ENCODE measurements around the gene ZBTB39. TPM values are rescaled to one million over a fixed set of nuclear protein-coding genes. Genes with fewer than 3 reads are reported as not detected.
A peak's percentile ranks its signal among the peaks of the same experiment; 100 is the strongest.

Gene ZBTB39
- total RNA-seq, 1 experiment from 2014 or later: 31.2 TPM

GRCh38 chr12:57031138-57031725, 24.9 kb upstream of the ZBTB39 start:
- H3K23me2 ChIP-seq (ENCODE audit: insufficient read length, low read depth, low read length, poor library complexity, severe bottlenecking): no peaks in the 10 kb centered on the region
- peak overlapping the region; percentile 56 for H2AFZ ChIP-seq (ENCODE audit: low read length)
- no peak overlapping the region for H3K27ac Mint-ChIP-seq

More at GRCh38 chr12:57031138-57031725, 24.9 kb upstream of the ZBTB39 start:
- no peak overlapping the region for H3K23ac ChIP-seq (ENCODE audit: insufficient read length, low read depth, low read length)
- H3K27me3 ChIP-seq (ENCODE audit: insufficient read depth, low read length): no peaks in the 10 kb centered on the region
- H3K14ac ChIP-seq (ENCODE audit: insufficient read depth, low read length): no peak overlapping the region
- Mint-ChIP-seq H3K27me3 (ENCODE audit: low read depth) (peaks cover 5% of the 10 kb centered on the region), H3K4me3 (no peak overlapping the region), H3K9me3 (no peaks in the 10 kb centered on the region), H3K36me3 (ENCODE audit: insufficient read depth in 1 of 3, low read depth in 3 of 3) (no peaks in the 10 kb centered on the region), H3K4me1 (peaks cover 21 to 36% of the 10 kb centered on the region in 2 experiments)
- H3K4me1 ChIP-seq (ENCODE audit: insufficient read depth, low read length): no peaks in the 10 kb centered on the region
- no peak overlapping the region for H3K9ac ChIP-seq (ENCODE audit: extremely low read depth, insufficient read length, low read length)
- H3K9me3 ChIP-seq (ENCODE audit: control insufficient read depth, low read depth, low read length): no peaks in the 10 kb centered on the region
- H4K20me1 ChIP-seq (ENCODE audit: control insufficient read depth, insufficient read depth, insufficient read length): no peaks in the 10 kb centered on the region
- no peaks in the 10 kb centered on the region for H3K79me1 ChIP-seq (ENCODE audit: insufficient read depth, low read depth, low read length, poor library complexity, severe bottlenecking)
- no peak overlapping the region for H3K18ac ChIP-seq (ENCODE audit: insufficient read length, low read depth, low read length)
- H2BK20ac ChIP-seq (ENCODE audit: low read depth, low read length, poor library complexity, severe bottlenecking): no peak overlapping the region
- H4K5ac ChIP-seq (ENCODE audit: insufficient read length, low read depth, low read length): no peak overlapping the region
- H2BK120ac ChIP-seq (ENCODE audit: low read depth, low read length, poor library complexity, severe bottlenecking): no peak overlapping the region
- TF ChIP-seq CTCF (conservative IDR thresholded peaks at IDR 0.05): peak; percentile 30; the same call in 1 of the 3 replicates
- no peak overlapping the region for H3K4ac ChIP-seq (ENCODE audit: low read depth, low read length)
- H4K8ac ChIP-seq (replicated peaks; ENCODE audit: insufficient read length, low read depth, low read length): no peak overlapping the region
- no peak overlapping the region for H3K56ac ChIP-seq (ENCODE audit: insufficient read length, low read depth, low read length)
- H4K91ac ChIP-seq (ENCODE audit: insufficient read length, low read depth, low read length): no peak overlapping the region
- no peak for DNase-seq
- no peak overlapping the region for H3T11ph ChIP-seq (ENCODE audit: low read length)
- H3K79me2 ChIP-seq (ENCODE audit: insufficient read depth, low read length): no peaks in the 10 kb centered on the region
- no peak overlapping the region for H2BK5ac ChIP-seq (ENCODE audit: insufficient read length, low read length)
- H2BK15ac ChIP-seq (ENCODE audit: low read depth, low read length): no peak overlapping the region
- no CpG with 5 or more reads among the region's 2 CpGs for WGBS (ENCODE audit: extremely low coverage, insufficient read length, low lambda C conversion rate)
- H2AK5ac ChIP-seq (ENCODE audit: insufficient read length, low read length): no peak overlapping the region
- H3K27ac ChIP-seq (ENCODE audit: insufficient read length, low read depth, low read length): no peak overlapping the region
- no peak overlapping the region for H2BK12ac ChIP-seq (ENCODE audit: insufficient read length, low read depth, low read length)
- no peak overlapping the region for H3K4me2 ChIP-seq (ENCODE audit: insufficient read depth, insufficient read length, low read length)
